CD4-positive, alpha-beta T cell (primary cell): ENCODE results near the gene YDJC. TPM values are rescaled to one million over a fixed set of nuclear protein-coding genes. Genes with fewer than 3 reads are reported as not detected.

Experiments
- ATAC-seq: fragments of 200-7000 bp; cut with Tn5 transposase; one replicate; pipeline ENCODE4 v1.10.0; 2022; ENCODE audit warnings: mild to moderate bottlenecking; ENCODE audit not compliant: poor library complexity
- CTCF ChIA-PET: fragments of 350-600 bp; sonication (Branson Sonifier 250); formaldehyde crosslinking; loops from one replicate; lab custom pipeline; 2021; ENCODE audit warnings: antibody characterized with exemption, inconsistent platforms; lab: Charles Lee
- POLR2A ChIA-PET: fragments of 350-600 bp; sonication (Branson Sonifier 250); formaldehyde crosslinking; loops from one replicate; lab custom pipeline; 2021; ENCODE audit warnings: antibody characterized with exemption, inconsistent platforms; lab: Charles Lee
- DNase-seq, 14 experiments: peaks; one replicate each; pipeline ENCODE4 v3.0.0-alpha.2; 2013 to 2020; ENCODE audit warnings: mixed read lengths in 2 of 14
- H3K27ac ChIP-seq, 2 donors: one replicate each; pipeline versions ENCODE4 v1.5.1 to v1.7.0; 2013; ENCODE audit warnings: low read length in 2 of 2, low read depth in 1 of 2, mild to moderate bottlenecking in 1 of 2
- H3K27me3 ChIP-seq, 2 experiments: 1 replicate in 1 of 2; 2 replicates in 1 of 2; pipeline versions ENCODE4 v1.6.1 to v1.7.0; 2013; ENCODE audit warnings: low read length in 2 of 2, control low read depth in 1 of 2, mild to moderate bottlenecking in 1 of 2, moderate library complexity in 1 of 2; ENCODE audit not compliant: insufficient read depth in 2 of 2, control insufficient read depth in 1 of 2
- H3K36me3 ChIP-seq: one replicate; pipeline ENCODE4 v1.6.1; 2013; ENCODE audit warnings: low read length, control low read depth; ENCODE audit not compliant: insufficient read depth
- H3K4me1 ChIP-seq: one replicate; pipeline ENCODE4 v1.6.1; 2013; ENCODE audit warnings: low read length, control low read depth; ENCODE audit not compliant: insufficient read depth
- H3K4me3 ChIP-seq: one replicate; pipeline ENCODE4 v1.5.1; 2013; ENCODE audit warnings: mild to moderate bottlenecking, low read length, moderate library complexity
- H3K9me3 ChIP-seq, 2 experiments: 1 replicate in 1 of 2; 2 replicates in 1 of 2; pipeline versions ENCODE4 v1.6.1 to v1.7.0; 2013; ENCODE audit warnings: low read length in 2 of 2, mild to moderate bottlenecking in 2 of 2, control low read depth in 1 of 2, moderate library complexity in 1 of 2; ENCODE audit not compliant: control insufficient read depth in 1 of 2, insufficient read depth in 1 of 2
- H3K27ac Mint-ChIP-seq: one replicate; pipeline ENCODE4 v1.8.0; 2020; ENCODE audit warnings: mixed read lengths
- H3K27me3 Mint-ChIP-seq: one replicate; pipeline ENCODE4 v1.8.0; 2021; ENCODE audit warnings: mixed read lengths
- H3K36me3 Mint-ChIP-seq: one replicate; pipeline ENCODE4 v1.8.0; 2021; ENCODE audit warnings: low read depth, mixed read lengths
- H3K4me1 Mint-ChIP-seq: one replicate; pipeline ENCODE4 v1.8.0; 2021; ENCODE audit warnings: low read depth, mixed read lengths
- H3K4me3 Mint-ChIP-seq: one replicate; pipeline ENCODE4 v1.8.0; 2020; ENCODE audit warnings: mild to moderate bottlenecking, mixed read lengths
- H3K9me3 Mint-ChIP-seq: one replicate; pipeline ENCODE4 v1.8.0; 2020; ENCODE audit warnings: mixed read lengths
- CTCF ChIP-seq: fragments of 200-600 bp; IDR thresholded peaks from one replicate; pipeline ENCODE4 v1.8.0; 2022; ENCODE audit warnings: antibody characterized with exemption, mild to moderate bottlenecking
- intact Hi-C, 2 experiments: fragments of 100-400 bp; cut with DNase I in 1 of 2; cut with micrococcal nuclease in 1 of 2; formaldehyde crosslinking; loops; one replicate each; pipeline versions ENCODE4 v1.15.1 to v1.9.0; 2023 to 2025; cut with DNase I, micrococcal nuclease
- total RNA-seq, 174 experiments: library from RNA in 2 of 174; stranded (reverse) in 2 of 174; gene quantifications; one replicate each; pipeline ENCODE4 v1.2.3 and lab custom pipeline; 2021 to 2026

The YDJC gene
- total RNA-seq, 2 experiments from 2014 or later = 23.9 to 25.2 TPM

GRCh38 chr22:21651521-21652009 lies 21.7 kb upstream of the YDJC start:
- no peak overlapping the region for H3K27ac ChIP-seq
- no peak for TF ChIP-seq CTCF
- H3K4me3 ChIP-seq = peak overlapping the region; percentile 65
- H3K36me3 ChIP-seq = peaks cover 13% of the 10 kb centered on the region
- H3K4me1 ChIP-seq = peaks cover 32% of the 10 kb centered on the region
- H3K27me3 ChIP-seq = no peaks in the 10 kb centered on the region
- Mint-ChIP-seq H3K27ac (no peak overlapping the region), H3K4me3 (peak overlapping the region; percentile 87), H3K27me3 (no peaks in the 10 kb centered on the region), H3K9me3 (no peaks in the 10 kb centered on the region), H3K4me1 (peaks cover 32% of the 10 kb centered on the region), H3K36me3 (peaks cover 8% of the 10 kb centered on the region)
- H3K9me3 ChIP-seq = no peaks in the 10 kb centered on the region
- ATAC-seq = no peak
- ChIA-PET CTCF (interaction anchor here (1.0 kb wide), 1 partner anchor 9 kb away, joined by 4 read pairs; the partner anchor contains the start of gene SDF2L1), POLR2A (interaction anchor here (2.1 to 4.4 kb wide), 2 partner anchors 9 to 23 kb away, joined by 10 to 32 read pairs; partner anchors contain the start of gene SDF2L1)
- no peak for DNase-seq
- intact Hi-C loops = no loop called here

GRCh38 chr22:21650823-21651520 lies 21.1 kb upstream of the YDJC start:
- CTCF ChIA-PET = interaction anchor here (1.0 kb wide), 1 partner anchor 8 kb away, joined by 4 read pairs; the partner anchor contains the start of gene SDF2L1
- no peaks in the 10 kb centered on the region for H3K9me3 ChIP-seq
- intact Hi-C loops = no loop called here
- TF ChIP-seq CTCF = no peak
- H3K4me1 ChIP-seq = peaks cover 33% of the 10 kb centered on the region
- no peaks in the 10 kb centered on the region for H3K27me3 ChIP-seq
- no peak overlapping the region for H3K27ac ChIP-seq
- peak in 1 of 14 experiments; percentile 9 for DNase-seq
- Mint-ChIP-seq H3K27ac (no peak overlapping the region), H3K4me1 (peaks cover 29% of the 10 kb centered on the region), H3K27me3 (no peaks in the 10 kb centered on the region), H3K4me3 (peak overlapping the region; percentile 87), H3K9me3 (no peaks in the 10 kb centered on the region), H3K36me3 (peaks cover 14% of the 10 kb centered on the region)
- POLR2A ChIA-PET = interaction anchor here (2.1 to 4.4 kb wide), 2 partner anchors 9 to 22 kb away, joined by 10 to 32 read pairs; partner anchors contain the start of gene SDF2L1
- peak overlapping the region; percentile 65 for H3K4me3 ChIP-seq
- peaks cover 13% of the 10 kb centered on the region for H3K36me3 ChIP-seq
- no peak for ATAC-seq

GRCh38 chr22:21650280-21650679 lies 20.5 kb upstream of the YDJC start:
- no peak overlapping the region for H3K27ac Mint-ChIP-seq
- no peak for TF ChIP-seq CTCF
- POLR2A ChIA-PET = interaction anchor here (4.4 kb wide), 1 partner anchor 8 kb away, joined by 32 read pairs; the partner anchor contains the start of gene SDF2L1

More at GRCh38 chr22:21650280-21650679, 20.5 kb upstream of the YDJC start:
- Mint-ChIP-seq H3K4me3 (no peak overlapping the region), H3K27me3 (no peaks in the 10 kb centered on the region), H3K4me1 (peaks cover 28% of the 10 kb centered on the region), H3K36me3 (peaks cover 14% of the 10 kb centered on the region), H3K9me3 (no peaks in the 10 kb centered on the region)
- ATAC-seq = no peak
- H3K36me3 ChIP-seq = peaks cover 13% of the 10 kb centered on the region
- CTCF ChIA-PET = no interaction called here
- no peak for DNase-seq
- peaks cover 33% of the 10 kb centered on the region for H3K4me1 ChIP-seq
- intact Hi-C loops = no loop called here
- H3K27me3 ChIP-seq = no peaks in the 10 kb centered on the region
- no peak overlapping the region for H3K4me3 ChIP-seq
- H3K9me3 ChIP-seq = no peaks in the 10 kb centered on the region
- no peak overlapping the region for H3K27ac ChIP-seq
